Neural progenitor cell (in vitro differentiated cells): ENCODE measurements around the gene CHD2.

Source experiments
- CTCF ChIP-seq: fragments of 200-600 bp; sonication (generic); IDR thresholded peaks from 2 replicates; pipeline ENCODE4 v1.5.1; 2017; ENCODE audit warnings: antibody characterized with exemption, mild to moderate bottlenecking
- EZH2 ChIP-seq: fragments of 200-600 bp; sonication (generic); IDR thresholded peaks from 2 replicates; pipeline ENCODE4 v1.6.1; 2017; ENCODE audit warnings: antibody characterized with exemption, mild to moderate bottlenecking, moderate library complexity
- EZH2phosphoT487 ChIP-seq: fragments of 200-600 bp; sonication (generic); IDR thresholded peaks from 2 replicates; pipeline ENCODE4 v1.6.1; 2017; ENCODE audit warnings: antibody characterized with exemption

- TF ChIP-seq CTCF = no peak
- no peak for TF ChIP-seq EZH2phosphoT487
- no peak for TF ChIP-seq EZH2
These were observed 18.1 kb upstream of the CHD2 start for GRCh38 chr15:92881802-92882696.
